ENCODE measurements around the gene PIR. TPM values are rescaled to one million over a fixed set of nuclear protein-coding genes. Genes with fewer than 3 reads are reported as not detected.

Gene PIR
- total RNA-seq, 2 experiments from 2014 or later = 1.9 to 3.5 TPM

GRCh38 chrX:15500497-15500966, 7.4 kb upstream of the PIR start, which contains the start of gene BMX:
Gene BMX (plus strand): TSS chrX:15500807. CDS start chrX:15508354, 7,547 bp downstream.
- H3K4me1 ChIP-seq (ENCODE audit: insufficient read depth, low read length, poor library complexity, severe bottlenecking) = no peaks in the 10 kb centered on the region
- POLR2A ChIA-PET = interaction anchor here (0.6 kb wide), 1 partner anchor 1507 kb away, joined by 3 read pairs; no protein-coding TSS in a partner anchor
- no peaks in the 10 kb centered on the region for H3K9me3 ChIP-seq (ENCODE audit: low read length)
- DNase-seq (ENCODE audit: low spot score) = no peak
- CTCF ChIA-PET (ENCODE audit: unreplicated experiment) = no interaction called here
- no TSS peak for BruUV-seq (replicated peaks)
- no peak within 1 kb of the TSS for H3K4me3 ChIP-seq (ENCODE audit: low read depth, low read length, poor library complexity, severe bottlenecking)
- no peaks in the 10 kb centered on the region for H4K20me1 ChIP-seq (ENCODE audit: insufficient read depth, low read length)
- TF ChIP-seq CTCF (conservative IDR thresholded peaks at IDR 0.05; ENCODE audit: low read length) (no peak), EZH2phosphoT487 (IDR thresholded peaks at IDR 0.05; ENCODE audit: borderline replicate concordance, low read depth, low read length) (no peak)
- H3K9me2 ChIP-seq (ENCODE audit: insufficient read depth, low read length) = no peaks in the 10 kb centered on the region
- no peaks in the 10 kb centered on the region for H3K79me2 ChIP-seq (ENCODE audit: insufficient read depth, low read depth, low read length)
- H3K4me2 ChIP-seq (ENCODE audit: low read length) = no peak within 1 kb of the TSS
- intact Hi-C loops (cut with micrococcal nuclease; ENCODE audit: unreplicated experiment) = no loop called here
- H3K36me3 ChIP-seq (ENCODE audit: insufficient read depth, low read length) = no peaks in the 10 kb centered on the region
- no peak within 1 kb of the TSS for H2AFZ ChIP-seq (ENCODE audit: low read length)
- H3K27ac ChIP-seq (ENCODE audit: low read depth, low read length, poor library complexity, severe bottlenecking) = no peak within 1 kb of the TSS

- CTCF ChIA-PET (ENCODE audit: unreplicated experiment) = no interaction called here
- BruUV-seq (replicated peaks) = no TSS peak
- POLR2A ChIA-PET = interaction anchor here (0.6 kb wide), 1 partner anchor 1507 kb away, joined by 3 read pairs; no protein-coding TSS in a partner anchor
- H3K27ac ChIP-seq (ENCODE audit: low read depth, low read length, poor library complexity, severe bottlenecking) = no peak overlapping the region
- intact Hi-C loops (cut with micrococcal nuclease; ENCODE audit: unreplicated experiment) = loop anchor here (2.0 to 10.0 kb wide), 2 partner anchors 65 to 175 kb away; no protein-coding TSS in a partner anchor
- no peaks in the 10 kb centered on the region for H3K79me2 ChIP-seq (ENCODE audit: insufficient read depth, low read depth, low read length)
- TF ChIP-seq EZH2phosphoT487 (IDR thresholded peaks at IDR 0.05; ENCODE audit: borderline replicate concordance, low read depth, low read length) = no peak
- TF ChIP-seq CTCF (conservative IDR thresholded peaks at IDR 0.05; ENCODE audit: low read length) = no peak
- no peaks in the 10 kb centered on the region for H4K20me1 ChIP-seq (ENCODE audit: insufficient read depth, low read length)
- no peak overlapping the region for H3K4me2 ChIP-seq (ENCODE audit: low read length)
- DNase-seq (ENCODE audit: low spot score) = no peak
- H3K36me3 ChIP-seq (ENCODE audit: insufficient read depth, low read length) = no peaks in the 10 kb centered on the region
- no peaks in the 10 kb centered on the region for H3K9me3 ChIP-seq (ENCODE audit: low read length)
- no peaks in the 10 kb centered on the region for H3K9me2 ChIP-seq (ENCODE audit: insufficient read depth, low read length)
- no peak overlapping the region for H2AFZ ChIP-seq (ENCODE audit: low read length)
- no peak overlapping the region for H3K4me3 ChIP-seq (ENCODE audit: low read depth, low read length, poor library complexity, severe bottlenecking)
- no peaks in the 10 kb centered on the region for H3K4me1 ChIP-seq (ENCODE audit: insufficient read depth, low read length, poor library complexity, severe bottlenecking)
Observed at GRCh38 chrX:15499976-15500375, 6.8 kb upstream of the PIR start.

GRCh38 chrX:15498741-15499140, 5.6 kb upstream of the PIR start:
- Histone ChIP-seq H3K9me3 (ENCODE audit: low read length) (no peaks in the 10 kb centered on the region), H3K27ac (ENCODE audit: low read depth, low read length, poor library complexity, severe bottlenecking) (no peak overlapping the region), H3K4me3 (ENCODE audit: low read depth, low read length, poor library complexity, severe bottlenecking) (no peak overlapping the region), H3K9me2 (ENCODE audit: insufficient read depth, low read length) (no peaks in the 10 kb centered on the region), H2AFZ (ENCODE audit: low read length) (no peak overlapping the region), H3K4me2 (ENCODE audit: low read length) (no peak overlapping the region), H3K36me3 (ENCODE audit: insufficient read depth, low read length) (no peaks in the 10 kb centered on the region), H3K79me2 (ENCODE audit: insufficient read depth, low read depth, low read length) (no peaks in the 10 kb centered on the region), H3K4me1 (ENCODE audit: insufficient read depth, low read length, poor library complexity, severe bottlenecking) (peaks cover 3% of the 10 kb centered on the region), H4K20me1 (ENCODE audit: insufficient read depth, low read length) (no peaks in the 10 kb centered on the region)
- ChIA-PET POLR2A (no interaction called here), CTCF (ENCODE audit: unreplicated experiment) (no interaction called here)
- no peak for DNase-seq (ENCODE audit: low spot score)
- intact Hi-C loops (cut with micrococcal nuclease; ENCODE audit: unreplicated experiment) = loop anchor here (2.0 to 10.0 kb wide), 2 partner anchors 66 to 176 kb away; no protein-coding TSS in a partner anchor
- no TSS peak for BruUV-seq (replicated peaks)
- no peak for TF ChIP-seq CTCF (conservative IDR thresholded peaks at IDR 0.05; ENCODE audit: low read length)
- TF ChIP-seq EZH2phosphoT487 (IDR thresholded peaks at IDR 0.05; ENCODE audit: borderline replicate concordance, low read depth, low read length) = no peak
